ENCODE measurements around the gene GRID2IP.

GRID2IP gene

GRCh38 chr7:6516387-6516983 lies 34.8 kb downstream of the GRID2IP start:
- peak; percentile 60 for DNase-seq

GRCh38 chr7:6513541-6513940 lies 37.7 kb downstream of the GRID2IP start:
- DNase-seq = no peak

GRCh38 chr7:6512892-6513291 lies 38.4 kb downstream of the GRID2IP start:
- DNase-seq = no peak

- DNase-seq = no peak
Measured at GRCh38 chr7:6510476-6511133, 40.7 kb downstream of the GRID2IP start.

- DNase-seq = no peak
Measured at GRCh38 chr7:6508950-6509349, 42.3 kb downstream of the GRID2IP start.

GRCh38 chr7:6508539-6508938 lies 42.7 kb downstream of the GRID2IP start:
- DNase-seq = no peak

GRCh38 chr7:6507906-6508305 lies 43.4 kb downstream of the GRID2IP start:
- DNase-seq = no peak

- no peak for DNase-seq
Measured at GRCh38 chr7:6505685-6506559, 45.3 kb downstream of the GRID2IP start.

GRCh38 chr7:6504996-6505395 lies 46.3 kb downstream of the GRID2IP start:
- no peak for DNase-seq

GRCh38 chr7:6502886-6503285 lies 48.4 kb downstream of the GRID2IP start:
- DNase-seq = no peak

GRCh38 chr7:6501586-6502564 lies 49.4 kb downstream of the GRID2IP start:
- DNase-seq = no peak

GRCh38 chr7:6500691-6501090 lies 50.6 kb downstream of the GRID2IP start:
- DNase-seq = no peak

- DNase-seq = no peak
Measured at GRCh38 chr7:6497994-6498393, 53.3 kb downstream of the GRID2IP start.

- no peak for DNase-seq
Measured at GRCh38 chr7:6497637-6497905, 53.7 kb downstream of the GRID2IP start.

GRCh38 chr7:6496842-6497636 lies 54.2 kb downstream of the GRID2IP start:
- DNase-seq = no peak

- DNase-seq = no peak
Measured at GRCh38 chr7:6495597-6496262, 55.5 kb downstream of the GRID2IP start.

- no peak for DNase-seq
Measured at GRCh38 chr7:6494365-6494764, 56.9 kb downstream of the GRID2IP start.

GRCh38 chr7:6491194-6491593 lies 60.1 kb downstream of the GRID2IP start:
- DNase-seq = no peak

GRCh38 chr7:6489612-6490011 lies 61.6 kb downstream of the GRID2IP start:
- no peak for DNase-seq

- DNase-seq = no peak
Measured at GRCh38 chr7:6487184-6487545, 64.1 kb downstream of the GRID2IP start.

GRCh38 chr7:6486438-6487183 lies 64.7 kb downstream of the GRID2IP start:
- DNase-seq = no peak
